T-cell (primary cell): ENCODE measurements around the gene LRP1B. TPM values are rescaled to one million over a fixed set of nuclear protein-coding genes. Genes with fewer than 3 reads are reported as not detected.

ENCODE experiments used
- ATAC-seq, 4 experiments: fragments of 200-7000 bp in 3 of 4; fragments of 150-1000 bp in 1 of 4; cut with Tn5 transposase; replicated peaks in 1 of 4; 1 replicate in 3 of 4; 2 replicates in 1 of 4; pipeline ENCODE4 v1.10.0; 2021; ENCODE audit warnings: moderate library complexity in 3 of 4, mild to moderate bottlenecking in 2 of 4, moderate number of reproducible peaks in 1 of 4
- CTCF ChIA-PET, 2 donors: fragments of 300-600 bp; sonication (Branson Sonifier 250); formaldehyde crosslinking; loops; one replicate each; lab custom pipeline; 2022; ENCODE audit warnings: antibody characterized with exemption in 2 of 2; lab: Charles Lee
- POLR2A ChIA-PET, 2 donors: fragments of 300-600 bp; sonication (Branson Sonifier 250); formaldehyde crosslinking; loops; one replicate each; lab custom pipeline; 2022; ENCODE audit warnings: antibody characterized with exemption in 2 of 2; lab: Charles Lee
- DNase-seq, 35 experiments: peaks; one replicate each; pipeline versions ENCODE4 v3.0.0 to v3.0.0-alpha.2; 2013 to 2023
- H3K27ac ChIP-seq: one replicate; pipeline ENCODE4 v1.5.1; 2013; ENCODE audit warnings: low read length
- H3K27me3 ChIP-seq, 2 experiments: replicated peaks in 1 of 2; 1 replicate in 1 of 2; 2 replicates in 1 of 2; pipeline versions ENCODE4 v1.6.1 to v1.7.0; 2013; ENCODE audit warnings: low read length in 1 of 2, mixed read lengths in 1 of 2; ENCODE audit not compliant: control insufficient read depth in 2 of 2, insufficient read depth in 2 of 2; ENCODE audit errors: extremely low read depth in 1 of 2
- H3K36me3 ChIP-seq, 2 donors: 1 replicate in 1 of 2; 2 replicates in 1 of 2; pipeline versions ENCODE4 v1.6.1 to v1.7.0; 2013; ENCODE audit warnings: low read length in 1 of 2; ENCODE audit not compliant: control insufficient read depth in 2 of 2, insufficient read depth in 1 of 2; ENCODE audit errors: extremely low read depth in 1 of 2
- H3K4me1 ChIP-seq, 2 experiments: 1 replicate in 1 of 2; 2 replicates in 1 of 2; pipeline versions ENCODE4 v1.6.1 to v1.7.0; 2013; ENCODE audit warnings: low read length in 2 of 2, mixed read lengths in 1 of 2; ENCODE audit not compliant: insufficient read depth in 2 of 2, control insufficient read depth in 1 of 2; ENCODE audit errors: extremely low read depth in 1 of 2
- H3K4me3 ChIP-seq, 2 donors: 1 replicate in 1 of 2; 2 replicates in 1 of 2; pipeline versions ENCODE4 v1.5.1 to v1.7.0; 2013; ENCODE audit warnings: mild to moderate bottlenecking in 2 of 2, low read length in 1 of 2, moderate library complexity in 1 of 2; ENCODE audit not compliant: control insufficient read depth in 1 of 2; ENCODE audit errors: extremely low read depth in 1 of 2
- H3K9me3 ChIP-seq: 2 replicates; pipeline ENCODE4 v1.7.0; 2013
- H3K27ac Mint-ChIP-seq, 2 donors: one replicate each; pipeline ENCODE4 v1.8.0; 2020 to 2021; ENCODE audit warnings: mild to moderate bottlenecking in 2 of 2, mixed read lengths in 2 of 2
- H3K27me3 Mint-ChIP-seq, 2 donors: one replicate each; pipeline ENCODE4 v1.8.0; 2021 to 2022; ENCODE audit warnings: mixed read lengths in 2 of 2
- H3K36me3 Mint-ChIP-seq: one replicate; pipeline ENCODE4 v1.8.0; 2021; ENCODE audit warnings: mixed read lengths
- H3K4me1 Mint-ChIP-seq, 3 donors: one replicate each; pipeline ENCODE4 v1.8.0; 2020 to 2022; ENCODE audit warnings: mixed read lengths in 3 of 3, mild to moderate bottlenecking in 1 of 3
- H3K4me3 Mint-ChIP-seq, 3 donors: one replicate each; pipeline ENCODE4 v1.8.0; 2020 to 2022; ENCODE audit warnings: mild to moderate bottlenecking in 3 of 3, mixed read lengths in 3 of 3, moderate library complexity in 3 of 3
- H3K9me3 Mint-ChIP-seq, 3 donors: one replicate each; pipeline ENCODE4 v1.8.0; 2020 to 2022; ENCODE audit warnings: mixed read lengths in 3 of 3
- whole genome bisulfite sequencing: methylation state at CpG from one replicate; pipeline ENCODE4 v1.1.5; 2013; ENCODE audit warnings: missing lambda C conversion rate; ENCODE audit not compliant: insufficient coverage; 5-methylcytosine and 5-hydroxymethylcytosine counted together
- total RNA-seq, 35 experiments: library from RNA in 6 of 35; stranded (reverse) in 6 of 35; fragments of 120-200 nt in 1 of 35; gene quantifications; one replicate each; pipeline versions ENCODE4 v1.2.1 to v1.2.4 and lab custom pipeline; 2013 to 2026

Gene LRP1B
- total RNA-seq, 5 donors from 2014 or later (not counting 1 experiment from before 2014, with no cell fraction given) = not detected

GRCh38 chr2:140759426-140760156, 1371.2 kb downstream of the LRP1B start:
- no peak overlapping the region for H3K27ac ChIP-seq
- Mint-ChIP-seq H3K4me1 (no peaks in the 10 kb centered on the region), H3K27ac (no peak overlapping the region), H3K9me3 (peaks cover 6 to 8% (median 8%) of the 10 kb centered on the region in 3 donors), H3K4me3 (no peak overlapping the region), H3K27me3 (no peaks in the 10 kb centered on the region), H3K36me3 (no peaks in the 10 kb centered on the region)
- ChIA-PET POLR2A (no interaction called here), CTCF (no interaction called here)
- no peaks in the 10 kb centered on the region for H3K4me1 ChIP-seq
- H3K4me3 ChIP-seq = no peak overlapping the region
- WGBS = no CpG with 5 or more reads among the region's 3 CpGs
- DNase-seq (no peak), ATAC-seq (no peak)
- no peaks in the 10 kb centered on the region for H3K36me3 ChIP-seq
- no peaks in the 10 kb centered on the region for H3K27me3 ChIP-seq
- H3K9me3 ChIP-seq = peaks cover 2% of the 10 kb centered on the region

- no peaks in the 10 kb centered on the region for H3K9me3 ChIP-seq
- no peaks in the 10 kb centered on the region for H3K27me3 ChIP-seq
- no peak overlapping the region for H3K4me3 Mint-ChIP-seq
- WGBS = no CpG with 5 or more reads among the region's 3 CpGs
- H3K27ac Mint-ChIP-seq = no peak overlapping the region
- no peaks in the 10 kb centered on the region for H3K36me3 Mint-ChIP-seq
- H3K27me3 Mint-ChIP-seq = no peaks in the 10 kb centered on the region
- no peak overlapping the region for H3K4me3 ChIP-seq
- H3K36me3 ChIP-seq = no peaks in the 10 kb centered on the region
- ChIA-PET POLR2A (no interaction called here), CTCF (no interaction called here)
- no peak for ATAC-seq
- H3K4me1 ChIP-seq = no peaks in the 10 kb centered on the region
- no peaks in the 10 kb centered on the region for H3K4me1 Mint-ChIP-seq
- no peak for DNase-seq
- peaks cover under 1 to 6% (median 3%) of the 10 kb centered on the region in 3 donors for H3K9me3 Mint-ChIP-seq
- no peak overlapping the region for H3K27ac ChIP-seq
Observed at GRCh38 chr2:140747665-140748064, 1383.2 kb downstream of the LRP1B start.

GRCh38 chr2:140747090-140747489, 1383.7 kb downstream of the LRP1B start:
- CTCF ChIA-PET = no interaction called here
- Mint-ChIP-seq H3K9me3 (peaks cover 0 to 5% (median 3%) of the 10 kb centered on the region in 3 donors), H3K36me3 (no peaks in the 10 kb centered on the region), H3K27ac (no peak overlapping the region), H3K4me1 (no peaks in the 10 kb centered on the region), H3K4me3 (no peak overlapping the region), H3K27me3 (no peaks in the 10 kb centered on the region)
- Histone ChIP-seq H3K36me3 (no peaks in the 10 kb centered on the region), H3K9me3 (no peaks in the 10 kb centered on the region), H3K27me3 (no peaks in the 10 kb centered on the region), H3K4me1 (no peaks in the 10 kb centered on the region), H3K4me3 (no peak overlapping the region), H3K27ac (no peak overlapping the region)
- WGBS = no CpG with 5 or more reads among the region's 2 CpGs
- DNase-seq (no peak), ATAC-seq (no peak)
- POLR2A ChIA-PET = no interaction called here

GRCh38 chr2:140744379-140744778, 1386.4 kb downstream of the LRP1B start:
- DNase-seq (no peak), ATAC-seq (no peak)
- H3K27me3 Mint-ChIP-seq = no peaks in the 10 kb centered on the region
- POLR2A ChIA-PET = no interaction called here
- no peak overlapping the region for H3K4me3 Mint-ChIP-seq
- H3K27ac Mint-ChIP-seq = no peak overlapping the region
- H3K36me3 Mint-ChIP-seq = no peaks in the 10 kb centered on the region
- no peaks in the 10 kb centered on the region for H3K27me3 ChIP-seq
- H3K4me1 Mint-ChIP-seq = no peaks in the 10 kb centered on the region
- 80% methylated on average over 2 of the region's 3 CpGs for WGBS
- no peaks in the 10 kb centered on the region for H3K9me3 ChIP-seq
- CTCF ChIA-PET = no interaction called here
- no peaks in the 10 kb centered on the region for H3K36me3 ChIP-seq
- H3K4me1 ChIP-seq = no peaks in the 10 kb centered on the region
- peaks cover 4 to 11% (median 10%) of the 10 kb centered on the region in 3 donors for H3K9me3 Mint-ChIP-seq
- H3K4me3 ChIP-seq = no peak overlapping the region
- H3K27ac ChIP-seq = no peak overlapping the region

GRCh38 chr2:140737006-140737405, 1393.8 kb downstream of the LRP1B start:
- 100% methylated on average over 1 of the region's 1 CpG for WGBS
- no peaks in the 10 kb centered on the region for H3K36me3 ChIP-seq
- H3K9me3 ChIP-seq = no peaks in the 10 kb centered on the region
- no peaks in the 10 kb centered on the region for H3K27me3 ChIP-seq
- ChIA-PET POLR2A (no interaction called here), CTCF (no interaction called here)
- ATAC-seq = no peak
- no peaks in the 10 kb centered on the region for H3K4me1 ChIP-seq
- H3K27ac ChIP-seq = no peak overlapping the region
- Mint-ChIP-seq H3K36me3 (no peaks in the 10 kb centered on the region), H3K4me3 (no peak overlapping the region), H3K9me3 (peaks cover 22 to 44% (median 24%) of the 10 kb centered on the region in 3 donors), H3K4me1 (no peaks in the 10 kb centered on the region), H3K27ac (no peak overlapping the region), H3K27me3 (no peaks in the 10 kb centered on the region)
- H3K4me3 ChIP-seq = no peak overlapping the region
- no peak for DNase-seq

- DNase-seq (no peak), ATAC-seq (no peak)
- H3K27ac ChIP-seq = no peak overlapping the region
- no peaks in the 10 kb centered on the region for H3K4me1 ChIP-seq
- WGBS = 53% methylated on average over 2 of the region's 3 CpGs
- Mint-ChIP-seq H3K27me3 (no peaks in the 10 kb centered on the region), H3K4me3 (no peak overlapping the region), H3K36me3 (no peaks in the 10 kb centered on the region), H3K4me1 (no peaks in the 10 kb centered on the region), H3K27ac (no peak overlapping the region), H3K9me3 (peaks cover 26 to 48% (median 29%) of the 10 kb centered on the region in 3 donors)
- CTCF ChIA-PET = no interaction called here
- no peaks in the 10 kb centered on the region for H3K27me3 ChIP-seq
- H3K9me3 ChIP-seq = no peaks in the 10 kb centered on the region
- POLR2A ChIA-PET = no interaction called here
- no peaks in the 10 kb centered on the region for H3K36me3 ChIP-seq
- no peak overlapping the region for H3K4me3 ChIP-seq
Observed at GRCh38 chr2:140734992-140735391, 1395.8 kb downstream of the LRP1B start.
